CD4-positive, alpha-beta T cell treated with Interleukin-15 for 4 hours (primary cell): ENCODE results near the gene OGT.
A peak's percentile ranks its signal among the peaks of the same experiment; 100 is the strongest.
"Not testable (repeated sequence)": the region's sequence is repeated elsewhere in the genome, so short reads cannot be mapped to it uniquely, and the experiment has no call there.

Experiments
- DNase-seq: peaks from one replicate; pipeline ENCODE4 v3.0.0-alpha.2; 2020; ENCODE audit warnings: low spot score

The OGT gene

DNA sequence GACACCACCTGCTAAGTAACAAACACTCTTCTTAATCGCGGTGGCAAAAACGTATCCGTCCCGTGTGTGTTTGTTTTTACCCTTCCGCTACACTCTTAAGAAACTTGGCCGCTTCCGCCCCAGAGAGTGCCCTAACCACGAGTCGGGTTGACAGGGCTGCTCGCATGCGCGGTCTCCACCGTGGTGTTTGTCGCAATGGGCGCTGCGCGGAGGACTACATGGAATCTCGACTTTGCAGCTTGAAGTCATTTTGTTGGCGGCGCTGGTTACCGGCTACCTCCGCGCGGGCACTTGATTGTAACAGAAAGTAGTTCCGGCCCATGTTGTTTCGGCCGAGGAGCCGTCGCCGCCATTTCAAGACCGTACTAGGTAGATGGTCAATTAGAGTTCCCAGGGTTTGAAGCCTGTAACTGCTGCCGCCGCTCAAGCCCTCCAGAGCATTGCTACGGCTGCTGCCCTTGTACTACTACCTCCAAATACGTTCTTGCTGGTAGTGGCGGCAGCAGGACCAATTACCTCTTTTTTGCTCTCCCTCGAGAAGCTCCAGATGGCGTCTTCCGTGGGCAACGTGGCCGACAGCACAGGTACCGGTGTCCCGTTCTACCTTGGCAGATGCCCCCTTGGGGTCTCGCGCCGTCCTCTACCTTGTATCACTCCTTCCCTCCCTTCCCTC is at the start of gene OGT:
OGT (plus strand) TSS at position 352 of the 673 bp plus-strand sequence; CDS start at position 548, 196 bp downstream.
- peak; percentile 93 for DNase-seq

GRCh38 chrX:71487814-71488213 is 45.1 kb upstream of the OGT start:
- DNase-seq, result no peak

DNA sequence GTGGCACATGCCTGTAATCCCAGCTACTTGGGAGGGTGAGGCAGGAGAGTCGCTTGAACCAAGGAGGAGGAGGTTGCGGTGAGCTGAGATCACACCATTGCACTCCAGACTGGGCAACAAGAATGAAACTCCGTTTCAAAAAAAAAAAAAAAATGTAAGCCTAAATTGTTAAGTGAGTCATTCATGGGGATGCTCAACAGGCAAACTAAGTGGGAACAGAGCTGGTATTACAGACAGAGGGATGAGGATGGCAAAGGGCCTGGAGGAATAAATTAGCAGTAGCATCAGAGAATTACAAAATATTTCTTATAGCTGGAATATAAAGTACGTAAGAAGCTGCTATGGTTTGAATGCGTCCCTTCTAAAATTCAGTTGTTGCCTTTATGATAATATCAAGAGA is 43.4 kb upstream of the OGT start:
- no peak for DNase-seq

DNA sequence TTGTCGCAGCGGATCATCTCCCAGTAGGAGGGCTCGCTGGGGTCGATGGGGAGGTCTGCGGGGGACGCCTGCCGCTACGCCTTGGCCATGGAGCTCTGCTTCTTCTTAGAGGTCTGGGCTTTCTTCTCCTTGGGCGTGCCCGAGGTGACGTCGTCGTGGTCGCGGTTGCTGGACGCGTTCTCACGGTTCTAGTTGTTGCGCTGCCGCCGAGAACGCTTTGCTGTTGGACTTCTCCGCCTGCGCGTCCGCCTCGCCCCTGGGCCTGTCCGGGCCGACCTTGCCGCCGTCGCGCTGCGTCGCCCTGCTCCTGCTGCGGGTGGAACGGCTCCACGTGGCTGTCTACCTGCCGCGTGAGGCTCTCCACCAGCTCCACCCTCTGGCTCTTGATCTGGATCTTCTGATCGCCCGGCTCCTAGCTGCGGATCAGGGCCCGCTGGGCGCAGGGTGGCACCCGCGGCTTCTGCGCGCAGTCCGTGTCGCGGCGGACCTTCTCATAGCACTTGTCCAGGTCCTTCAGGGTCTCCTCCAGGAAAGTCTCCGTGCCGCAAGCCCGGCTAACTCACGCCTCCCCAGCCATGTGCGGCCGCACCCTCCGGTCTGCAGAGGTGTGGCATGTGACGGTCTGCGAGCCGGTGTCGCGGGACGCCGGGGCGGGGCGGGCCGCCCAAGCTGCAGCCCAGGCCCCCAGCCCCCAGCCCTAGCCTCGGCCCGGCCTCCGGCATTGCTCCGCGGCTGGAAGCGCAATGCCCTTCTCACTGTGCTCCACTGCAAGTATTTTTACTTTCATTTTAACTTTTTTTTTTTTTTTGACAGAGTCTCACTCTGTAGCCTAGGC is 40.5 kb upstream of the OGT start:
- DNase-seq, result peak; percentile 38

GRCh38 chrX:71493111-71493613 is 39.7 kb upstream of the OGT start:
- DNase-seq, result no peak

- DNase-seq, result not testable (repeated sequence)
Observed at GRCh38 chrX:71495979-71496378, 36.9 kb upstream of the OGT start.

DNA sequence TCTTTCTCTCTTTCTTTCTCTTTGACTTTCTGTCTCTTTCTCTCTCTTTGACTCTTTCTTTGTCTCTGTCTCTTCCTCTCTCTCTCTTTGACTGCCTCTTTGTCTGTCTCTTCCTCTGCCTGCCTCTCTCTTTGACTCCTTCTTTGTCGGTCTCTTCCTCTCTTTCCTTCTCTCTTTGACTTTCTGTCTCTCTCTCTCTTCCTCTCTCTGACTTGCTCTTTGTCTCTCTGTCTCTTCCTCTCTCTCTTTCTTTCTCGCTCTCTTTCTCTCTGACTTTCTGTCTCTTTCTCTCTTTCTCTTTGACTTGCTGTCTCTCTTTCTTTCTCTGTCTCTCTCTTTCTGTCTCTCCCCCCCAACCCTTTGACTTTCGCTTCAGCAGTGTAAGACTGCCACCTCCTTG is 36.4 kb upstream of the OGT start:
- DNase-seq, result no peak

GRCh38 chrX:71502080-71502479 is 30.8 kb upstream of the OGT start:
- DNase-seq, result not testable (repeated sequence)

- DNase-seq, result no peak
Observed at GRCh38 chrX:71504346-71504745, 28.6 kb upstream of the OGT start.

GRCh38 chrX:71509289-71509688 is 23.6 kb upstream of the OGT start:
- DNase-seq, result no peak

GRCh38 chrX:71510161-71510560 is 22.7 kb upstream of the OGT start:
- DNase-seq, result no peak

DNA sequence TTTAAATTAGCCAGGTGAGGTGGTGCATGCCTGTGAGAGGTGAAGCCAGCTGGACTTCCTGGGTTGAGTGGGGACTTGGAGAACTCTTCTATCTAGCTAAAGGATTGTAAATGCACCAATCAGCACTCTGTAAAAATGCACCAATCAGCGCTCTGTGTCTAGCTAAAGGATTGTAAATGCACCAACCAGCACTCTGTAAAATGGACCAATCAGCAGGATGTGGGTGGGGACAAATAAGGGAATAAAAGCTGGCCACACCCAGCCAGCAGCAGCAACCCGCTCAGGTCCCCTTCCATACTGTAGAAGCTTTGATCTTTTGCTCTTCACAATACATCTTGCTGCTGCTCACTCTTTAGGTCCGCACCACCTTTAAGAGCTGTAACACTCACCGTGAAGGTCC is 19.2 kb upstream of the OGT start:
- DNase-seq, result not testable (repeated sequence)

DNA sequence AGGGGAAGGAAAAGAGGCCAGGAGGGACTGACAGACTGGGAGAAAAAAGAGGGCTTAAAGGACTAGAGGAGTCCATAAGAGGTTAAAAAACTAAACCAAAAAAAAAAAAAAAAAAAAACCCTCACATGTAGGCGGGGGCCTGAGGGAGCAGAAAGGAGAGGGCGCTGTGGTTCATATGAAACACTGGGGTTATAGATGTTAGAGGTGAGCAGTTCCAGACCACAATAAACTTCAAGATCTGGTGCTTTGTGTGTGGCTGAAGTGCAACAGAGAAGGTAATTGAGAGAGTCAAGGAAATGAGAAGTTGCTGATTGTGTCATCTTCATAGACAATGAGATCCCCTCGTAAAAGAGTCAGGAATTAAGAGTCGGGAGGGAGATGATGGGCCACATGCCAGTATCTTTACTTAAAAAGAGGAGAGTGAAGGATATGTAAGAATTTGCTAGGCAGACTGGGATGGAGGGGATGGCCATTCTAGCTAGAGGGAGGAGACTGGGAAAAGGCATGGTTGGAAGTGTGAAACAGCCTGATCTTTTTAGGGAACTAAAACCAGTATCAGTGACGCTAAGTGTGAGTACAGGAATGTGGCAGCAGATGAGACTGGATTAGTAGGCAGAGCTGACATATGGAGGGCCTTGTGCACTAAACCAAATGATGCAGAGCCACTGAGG is 18.4 kb upstream of the OGT start:
- peak; percentile 38 for DNase-seq

- DNase-seq, result no peak
Observed at GRCh38 chrX:71515038-71515396, 17.9 kb upstream of the OGT start.

DNA sequence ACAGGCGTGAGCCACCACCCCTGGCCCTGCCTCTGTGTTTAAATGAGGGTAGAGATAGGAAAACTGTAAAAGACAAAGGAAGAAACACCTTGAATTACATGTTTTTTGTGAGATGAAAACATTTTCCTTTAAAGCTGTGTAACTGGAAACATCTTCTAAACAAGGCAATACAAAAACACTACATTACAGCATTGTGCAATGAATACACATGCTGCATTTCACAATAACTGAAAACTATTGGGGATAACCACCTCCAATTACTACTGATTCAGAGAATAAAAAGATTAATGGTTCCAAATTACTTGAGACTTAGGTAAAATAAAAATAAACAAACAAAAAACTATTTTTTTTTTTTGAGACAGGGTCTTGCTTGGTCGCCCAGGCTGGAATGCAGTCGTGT is 7.6 kb upstream of the OGT start:
- DNase-seq, result no peak

GRCh38 chrX:71532078-71532752 is 689 bp upstream of the OGT start:
- DNase-seq, result peak; percentile 79

- DNase-seq, result no peak
Observed at GRCh38 chrX:71533516-71533850, 579 bp downstream of the OGT start.

GRCh38 chrX:71533851-71534561 is 1.1 kb downstream of the OGT start:
- DNase-seq, result peak; percentile 73

- DNase-seq, result no peak
Observed at GRCh38 chrX:71534773-71535544, 2.1 kb downstream of the OGT start.

- DNase-seq, result no peak
Observed at GRCh38 chrX:71536285-71536684, 3.4 kb downstream of the OGT start.

- DNase-seq, result no peak
Observed at GRCh38 chrX:71537743-71538142, 4.8 kb downstream of the OGT start.
